ENCODE results near the gene PRC1.
"Not testable (repeated sequence)": the region's sequence is repeated elsewhere in the genome, so short reads cannot be mapped to it uniquely, and the experiment has no call there.

PRC1 gene

GRCh38 chr15:90994417-90995311 is at the start of gene PRC1:
Gene PRC1 (minus strand): TSS chr15:90994535. CDS start chr15:90994417, 118 bp downstream.
- peak; percentile 91 for DNase-seq (ENCODE audit: low read depth)

- DNase-seq (ENCODE audit: low read depth), result no peak
Observed at GRCh38 chr15:91043202-91043874, 49.0 kb upstream of the PRC1 start.

- no peak for DNase-seq (ENCODE audit: low read depth)
Observed at GRCh38 chr15:91040856-91041255, 46.5 kb upstream of the PRC1 start.

GRCh38 chr15:91039996-91040395 is 45.7 kb upstream of the PRC1 start:
- DNase-seq (ENCODE audit: low read depth), result no peak

- no peak for DNase-seq (ENCODE audit: low read depth)
Observed at GRCh38 chr15:91032919-91033803, 38.8 kb upstream of the PRC1 start.

- no peak for DNase-seq (ENCODE audit: low read depth)
Observed at GRCh38 chr15:91031796-91032195, 37.5 kb upstream of the PRC1 start.

GRCh38 chr15:91027677-91028076 is 33.3 kb upstream of the PRC1 start:
- DNase-seq (ENCODE audit: low read depth), result no peak

- DNase-seq (ENCODE audit: low read depth), result no peak
Observed at GRCh38 chr15:91023720-91024119, 29.4 kb upstream of the PRC1 start.

- no peak for DNase-seq (ENCODE audit: low read depth)
Observed at GRCh38 chr15:91022832-91023129, 28.4 kb upstream of the PRC1 start.

GRCh38 chr15:91022075-91022831 is 27.9 kb upstream of the PRC1 start, which contains the start of gene VPS33B:
Gene VPS33B (minus strand): TSS chr15:91022594. CDS start chr15:91022249, 345 bp downstream.
- DNase-seq (ENCODE audit: low read depth), result peak; percentile 58

- DNase-seq (ENCODE audit: low read depth), result no peak
Observed at GRCh38 chr15:91021516-91022074, 27.3 kb upstream of the PRC1 start.

GRCh38 chr15:91018158-91018557 is 23.8 kb upstream of the PRC1 start:
- DNase-seq (ENCODE audit: low read depth), result no peak

- no peak for DNase-seq (ENCODE audit: low read depth)
Observed at GRCh38 chr15:91017716-91018115, 23.4 kb upstream of the PRC1 start.

- not testable (repeated sequence) for DNase-seq (ENCODE audit: low read depth)
Observed at GRCh38 chr15:91013701-91014100, 19.4 kb upstream of the PRC1 start.

GRCh38 chr15:91007266-91007665 is 12.9 kb upstream of the PRC1 start:
- no peak for DNase-seq (ENCODE audit: low read depth)

GRCh38 chr15:91001209-91001608 is 6.9 kb upstream of the PRC1 start:
- DNase-seq (ENCODE audit: low read depth), result no peak

- DNase-seq (ENCODE audit: low read depth), result no peak
Observed at GRCh38 chr15:90998737-90999136, 4.4 kb upstream of the PRC1 start.

- DNase-seq (ENCODE audit: low read depth), result no peak
Observed at GRCh38 chr15:90994059-90994416, 297 bp downstream of the PRC1 start.

- DNase-seq (ENCODE audit: low read depth), result no peak
Observed at GRCh38 chr15:90991587-90992285, 2.6 kb downstream of the PRC1 start.

- no peak for DNase-seq (ENCODE audit: low read depth)
Observed at GRCh38 chr15:90990446-90990845, 3.9 kb downstream of the PRC1 start.
